Fibroblast of lung (primary cell): Measurements from ENCODE around the gene CCNJL. TPM values are rescaled to one million over a fixed set of nuclear protein-coding genes. Genes with fewer than 3 reads are reported as not detected.

ENCODE experiments used
- DNase-seq, 2 donors: peaks; one replicate each; pipeline versions ENCODE4 v3.0.0 to v3.0.0-alpha.2; 2010; ENCODE audit warnings: low read depth in 2 of 2
- H2AFZ ChIP-seq: 2 replicates; pipeline ENCODE4 v1.5.1; 2012; ENCODE audit warnings: low read length, control low read depth, inconsistent platforms
- H3K27ac ChIP-seq: 2 replicates; pipeline ENCODE4 v1.5.1; 2011; ENCODE audit warnings: low read length, control low read depth; ENCODE audit not compliant: insufficient read depth
- H3K27me3 ChIP-seq: 2 replicates; pipeline ENCODE4 v1.5.1; 2011; ENCODE audit warnings: mild to moderate bottlenecking, low read length; ENCODE audit not compliant: control insufficient read depth, insufficient read depth
- H3K36me3 ChIP-seq: 2 replicates; pipeline ENCODE4 v1.5.1; 2011; ENCODE audit warnings: low read length; ENCODE audit not compliant: control insufficient read depth, insufficient read depth
- H3K4me1 ChIP-seq: 2 replicates; pipeline ENCODE4 v1.5.1; 2011; ENCODE audit warnings: low read length; ENCODE audit not compliant: control insufficient read depth, insufficient read depth; ENCODE audit errors: extremely low read depth
- H3K4me2 ChIP-seq: 2 replicates; pipeline ENCODE4 v1.5.1; 2011; ENCODE audit warnings: low read length, control low read depth; ENCODE audit not compliant: insufficient read depth; ENCODE audit errors: extremely low read depth
- H3K4me3 ChIP-seq, 4 experiments: fragments of 200-600 bp in 1 of 4; sonication (generic) in 1 of 4; replicated peaks in 1 of 4; 2 replicates each; pipeline ENCODE4 v1.5.1; 2011 to 2016; ENCODE audit warnings: low read length in 4 of 4, low read depth in 3 of 4, mild to moderate bottlenecking in 3 of 4, control low read depth in 2 of 4, inconsistent platforms in 1 of 4, mixed read lengths in 1 of 4; ENCODE audit not compliant: insufficient read depth in 1 of 4; ENCODE audit errors: control extremely low read depth in 1 of 4
- H3K79me2 ChIP-seq: 2 replicates; pipeline ENCODE4 v1.5.1; 2012; ENCODE audit warnings: mild to moderate bottlenecking, low read length, inconsistent platforms; ENCODE audit not compliant: control insufficient read depth, insufficient read depth
- H3K9ac ChIP-seq: 2 replicates; pipeline ENCODE4 v1.5.1; 2011; ENCODE audit warnings: mild to moderate bottlenecking, low read length, control low read depth; ENCODE audit not compliant: insufficient read depth
- H3K9me3 ChIP-seq: 2 replicates; pipeline ENCODE4 v1.5.1; 2012; ENCODE audit warnings: low read depth, low read length; ENCODE audit not compliant: control insufficient read depth, insufficient read depth
- H4K20me1 ChIP-seq: 2 replicates; pipeline ENCODE4 v1.5.1; 2011; ENCODE audit warnings: low read length; ENCODE audit not compliant: control insufficient read depth, insufficient read depth; ENCODE audit errors: extremely low read depth
- CTCF ChIP-seq, 2 donors: IDR thresholded peaks in 1 of 2; conservative IDR thresholded peaks in 1 of 2; 1 replicate in 1 of 2; 2 replicates in 1 of 2; pipeline ENCODE4 v1.5.1; 2011 to 2012; ENCODE audit warnings: low read length in 2 of 2, control low read depth in 1 of 2, inconsistent platforms in 1 of 2, low read depth in 1 of 2, mild to moderate bottlenecking in 1 of 2
- EZH2 ChIP-seq: IDR thresholded peaks from 2 replicates; pipeline ENCODE4 v1.5.1; 2012; ENCODE audit warnings: low read length, control low read depth, mild to moderate bottlenecking; ENCODE audit errors: missing control alignments
- polyA plus RNA-seq, 2 donors: library from polyadenylated mRNA; depleted of rRNA in 1 of 2; stranded (reverse) in 1 of 2; unstranded in 1 of 2; fragments of >200 nt; gene quantifications; 2 replicates each; pipeline ENCODE4 v1.2.1, GENCODE V29; 2011 to 2012; ENCODE audit warnings: missing spikeins in 1 of 2
- total RNA-seq: library from RNA; depleted of rRNA; stranded (reverse); fragments of >200 nt; gene quantifications from 2 replicates; pipeline ENCODE4 v1.2.1, GENCODE V29; 2014

Gene CCNJL
- total and polyA plus RNA-seq, 2 donors (not counting 1 experiment from before 2014, with no cell fraction given), result 0.73 TPM; not detected in 1

GRCh38 chr5:160213537-160213936 lies 98.8 kb downstream of the CCNJL start:
- no peak overlapping the region for H2AFZ ChIP-seq
- peaks cover 2% of the 10 kb centered on the region for H3K27me3 ChIP-seq
- peak in 1 of 2 donors; percentile 22 for DNase-seq
- no peak overlapping the region for H3K9ac ChIP-seq
- H3K9me3 ChIP-seq, result no peaks in the 10 kb centered on the region
- no peaks in the 10 kb centered on the region for H3K36me3 ChIP-seq
- H3K4me1 ChIP-seq, result no peaks in the 10 kb centered on the region
- H3K4me2 ChIP-seq, result no peak overlapping the region
- no peak overlapping the region for H3K27ac ChIP-seq
- no peak overlapping the region for H3K4me3 ChIP-seq
- no peaks in the 10 kb centered on the region for H3K79me2 ChIP-seq
- H4K20me1 ChIP-seq, result no peaks in the 10 kb centered on the region
- TF ChIP-seq EZH2 (no peak), CTCF (conservative IDR thresholded peaks at IDR 0.05 in 1 of 2, IDR thresholded peaks at IDR 0.05 in 1 of 2; ENCODE audit: low read depth in 1 of 2, low read length in 2 of 2) (no peak)

GRCh38 chr5:160211352-160211751 lies 101.0 kb downstream of the CCNJL start:
- no peak for TF ChIP-seq EZH2
- no peak for TF ChIP-seq CTCF (conservative IDR thresholded peaks at IDR 0.05 in 1 of 2, IDR thresholded peaks at IDR 0.05 in 1 of 2; ENCODE audit: low read depth in 1 of 2, low read length in 2 of 2)
- no peaks in the 10 kb centered on the region for H3K36me3 ChIP-seq

GRCh38 chr5:160210606-160211005 lies 101.8 kb downstream of the CCNJL start:
- TF ChIP-seq EZH2, result no peak
- TF ChIP-seq CTCF (conservative IDR thresholded peaks at IDR 0.05 in 1 of 2, IDR thresholded peaks at IDR 0.05 in 1 of 2; ENCODE audit: low read depth in 1 of 2, low read length in 2 of 2), result no peak
- H3K9ac ChIP-seq, result no peak overlapping the region
- no peaks in the 10 kb centered on the region for H3K79me2 ChIP-seq
- H3K27me3 ChIP-seq, result no peaks in the 10 kb centered on the region
- no peaks in the 10 kb centered on the region for H3K4me1 ChIP-seq
- no peak overlapping the region for H3K4me3 ChIP-seq
- no peak overlapping the region for H2AFZ ChIP-seq
- no peak for DNase-seq
- no peaks in the 10 kb centered on the region for H3K9me3 ChIP-seq
- H4K20me1 ChIP-seq, result no peaks in the 10 kb centered on the region
- H3K27ac ChIP-seq, result no peak overlapping the region
- H3K36me3 ChIP-seq, result no peaks in the 10 kb centered on the region
- H3K4me2 ChIP-seq, result no peak overlapping the region

More at GRCh38 chr5:160211352-160211751, 101.0 kb downstream of the CCNJL start:
- no peak overlapping the region for H3K4me3 ChIP-seq
- no peak overlapping the region for H3K27ac ChIP-seq
- no peak for DNase-seq
- no peak overlapping the region for H3K9ac ChIP-seq
- H3K27me3 ChIP-seq, result peaks cover 2% of the 10 kb centered on the region
- H3K4me2 ChIP-seq, result no peak overlapping the region
- no peak overlapping the region for H2AFZ ChIP-seq
- H4K20me1 ChIP-seq, result no peaks in the 10 kb centered on the region
- H3K4me1 ChIP-seq, result no peaks in the 10 kb centered on the region
- no peaks in the 10 kb centered on the region for H3K9me3 ChIP-seq
- H3K79me2 ChIP-seq, result no peaks in the 10 kb centered on the region
